ENCODE measurements around the gene MOV10L1.

MOV10L1 gene

GRCh38 chr22:50178871-50179869 is 89.4 kb downstream of the MOV10L1 start:
- no peak overlapping the region for H3K9ac ChIP-seq (ENCODE audit: low read depth, low read length)
- H3K4me1 ChIP-seq (ENCODE audit: insufficient read depth, low read length), result peaks cover 8% of the 10 kb centered on the region; the same call in 1 of the 2 replicates
- H3K9me3 ChIP-seq (ENCODE audit: control insufficient read depth, insufficient read depth, low read length), result no peaks in the 10 kb centered on the region
- H3K36me3 ChIP-seq (ENCODE audit: insufficient read depth, low read length), result no peaks in the 10 kb centered on the region

DNA sequence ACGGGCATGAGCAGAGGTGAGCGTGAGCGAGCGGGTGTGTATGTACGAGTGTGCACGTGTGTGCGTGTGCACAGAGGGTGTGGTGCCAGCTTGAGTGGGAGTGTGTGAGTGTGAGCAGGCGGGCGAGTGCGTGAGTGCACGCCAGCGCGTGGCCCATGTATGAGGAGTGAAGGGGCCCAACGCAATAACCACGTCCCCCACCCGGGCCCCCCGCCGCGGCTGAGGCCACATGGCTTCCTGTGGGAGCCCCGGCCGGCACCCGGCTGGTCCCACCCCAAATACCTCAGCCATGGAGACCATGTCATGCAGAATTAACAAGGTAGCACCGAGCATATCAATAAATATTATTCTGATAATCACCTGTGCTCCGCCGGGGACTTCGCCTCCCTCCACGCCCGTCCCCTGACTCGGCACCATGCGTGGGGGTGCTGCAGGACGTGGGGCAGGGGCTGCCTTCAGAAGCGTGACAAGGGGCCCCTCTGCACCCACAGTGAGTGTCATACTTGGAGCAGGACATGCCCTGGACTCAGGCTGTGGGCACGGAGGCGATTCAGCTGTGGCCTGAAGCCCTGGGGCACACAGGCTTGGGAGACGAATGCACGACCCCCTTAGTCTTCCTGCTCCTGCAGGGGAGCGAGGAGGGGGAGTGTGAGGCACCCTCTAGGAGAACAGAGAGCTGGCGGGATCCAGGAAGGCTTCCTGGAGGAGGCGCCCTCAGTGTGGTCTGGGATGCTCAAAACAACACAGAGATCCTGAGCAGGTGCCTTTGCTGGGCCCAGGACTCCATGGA is 90.3 kb downstream of the MOV10L1 start:
- Histone ChIP-seq H3K4me1 (ENCODE audit: insufficient read depth, low read length) (peaks cover 10% of the 10 kb centered on the region; the same call in 1 of the 2 replicates), H3K9ac (ENCODE audit: low read depth, low read length) (no peak overlapping the region), H3K36me3 (ENCODE audit: insufficient read depth, low read length) (no peaks in the 10 kb centered on the region), H3K9me3 (ENCODE audit: control insufficient read depth, insufficient read depth, low read length) (no peaks in the 10 kb centered on the region)

DNA sequence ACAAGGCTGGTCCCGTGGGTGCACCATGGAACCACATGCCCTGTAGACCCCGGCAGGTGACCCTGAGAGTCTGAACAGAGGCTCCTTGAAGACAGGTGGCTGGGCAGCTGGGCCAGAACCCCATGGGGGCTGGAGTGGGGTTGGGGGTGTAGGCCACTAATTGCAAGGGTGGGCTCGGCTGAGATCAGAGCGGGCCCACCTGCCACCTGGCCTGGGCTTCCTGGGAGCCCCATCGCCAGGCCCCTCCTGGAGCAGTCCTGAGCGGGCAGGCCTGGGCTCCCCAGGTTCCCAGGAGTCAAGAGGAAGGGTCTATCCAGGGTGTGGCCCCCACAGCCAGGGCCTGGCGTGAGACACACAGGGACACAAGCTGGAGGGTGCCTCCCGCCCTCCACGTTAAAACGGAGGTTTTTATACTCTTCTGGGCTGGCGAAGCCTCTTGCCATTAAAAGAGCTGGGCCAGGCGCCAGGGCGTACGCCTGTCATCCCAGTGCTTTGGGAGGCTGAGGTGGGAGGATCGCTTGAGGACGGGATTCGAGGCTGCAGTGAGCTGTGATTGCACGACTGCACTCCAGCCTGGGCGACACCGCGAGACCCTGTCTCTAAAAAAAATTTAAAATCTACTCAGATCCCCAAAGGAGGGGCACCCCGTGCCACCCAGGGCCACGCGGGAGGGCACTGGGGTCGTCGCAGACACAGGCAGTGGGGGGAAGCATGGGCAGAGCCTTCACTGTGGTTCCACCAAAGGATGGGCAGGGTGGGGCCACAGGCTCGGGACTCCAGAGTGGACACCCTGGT is 91.1 kb downstream of the MOV10L1 start:
- Histone ChIP-seq H3K9ac (ENCODE audit: low read depth, low read length) (no peak overlapping the region), H3K4me1 (ENCODE audit: insufficient read depth, low read length) (peaks cover 10% of the 10 kb centered on the region; the same call in 1 of the 2 replicates)

DNA sequence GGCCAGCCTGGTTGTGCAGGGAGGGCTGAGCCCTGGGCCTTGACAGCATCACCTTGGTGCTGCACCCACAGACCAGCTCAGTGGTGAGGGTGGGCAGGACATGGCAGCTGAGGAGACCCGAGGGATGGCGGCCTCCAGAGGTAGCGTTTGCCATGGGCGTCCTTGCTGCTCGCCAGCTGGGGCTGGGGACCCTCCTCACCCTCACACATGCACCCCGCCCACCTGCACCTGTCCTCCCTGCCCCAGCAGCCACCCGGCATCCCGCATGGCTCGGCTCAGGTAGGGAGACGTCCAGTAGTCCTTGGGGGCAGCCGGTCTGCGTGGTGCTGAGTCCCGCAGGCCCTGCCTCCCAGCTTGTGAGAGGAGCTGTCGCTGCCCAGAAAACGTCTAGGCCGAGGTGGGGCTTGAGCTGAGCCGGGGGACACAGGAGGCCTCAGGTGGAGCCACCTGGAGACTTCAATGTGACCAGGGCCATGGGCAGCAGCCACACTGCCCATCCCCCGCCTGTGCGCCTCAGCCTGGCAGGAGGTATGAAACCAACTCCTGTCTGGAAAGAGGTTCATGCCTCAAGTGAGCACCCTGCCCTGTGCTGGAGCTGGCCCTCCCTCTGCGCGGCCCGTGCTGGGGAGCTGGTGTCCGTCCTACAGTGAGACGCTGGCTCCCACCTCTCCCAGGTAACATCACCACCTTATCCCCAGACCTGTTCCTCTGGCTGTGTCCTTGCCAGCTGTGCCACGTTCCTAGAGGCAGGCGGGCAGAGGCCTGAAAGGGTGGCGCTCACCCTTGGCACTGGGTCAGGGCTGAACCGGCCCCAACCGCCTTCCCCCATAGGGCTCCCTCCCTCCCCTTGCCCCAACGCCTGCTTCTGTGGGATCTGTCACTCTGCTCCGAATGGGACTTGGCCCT is 92.6 kb downstream of the MOV10L1 start:
- H3K9ac ChIP-seq (ENCODE audit: low read depth, low read length), result no peak overlapping the region
- H3K36me3 ChIP-seq (ENCODE audit: insufficient read depth, low read length), result no peaks in the 10 kb centered on the region
- H3K4me1 ChIP-seq (ENCODE audit: insufficient read depth, low read length), result peaks cover 10% of the 10 kb centered on the region; the same call in 1 of the 2 replicates
- H3K9me3 ChIP-seq (ENCODE audit: control insufficient read depth, insufficient read depth, low read length), result no peaks in the 10 kb centered on the region

More for the DNA sequence above, 91.1 kb downstream of the MOV10L1 start:
- no peaks in the 10 kb centered on the region for H3K9me3 ChIP-seq (ENCODE audit: control insufficient read depth, insufficient read depth, low read length)
- H3K36me3 ChIP-seq (ENCODE audit: insufficient read depth, low read length), result no peaks in the 10 kb centered on the region

- Histone ChIP-seq H3K36me3 (ENCODE audit: insufficient read depth, low read length) (no peaks in the 10 kb centered on the region), H3K9ac (ENCODE audit: low read depth, low read length) (no peak overlapping the region), H3K4me1 (ENCODE audit: insufficient read depth, low read length) (peaks cover 10% of the 10 kb centered on the region; the same call in 1 of the 2 replicates), H3K9me3 (ENCODE audit: control insufficient read depth, insufficient read depth, low read length) (no peaks in the 10 kb centered on the region)
These were observed 93.5 kb downstream of the MOV10L1 start for GRCh38 chr22:50183141-50183971.

- Histone ChIP-seq H3K9ac (ENCODE audit: low read depth, low read length) (peak overlapping the region; percentile 77; the same call in 1 of the 2 replicates), H3K4me1 (ENCODE audit: insufficient read depth, low read length) (peaks cover 10% of the 10 kb centered on the region; the same call in 1 of the 2 replicates), H3K36me3 (ENCODE audit: insufficient read depth, low read length) (no peaks in the 10 kb centered on the region; the same call in 1 of the 2 replicates)
These were observed 94.4 kb downstream of the MOV10L1 start for GRCh38 chr22:50184004-50184901.

GRCh38 chr22:50184902-50185374 is 95.1 kb downstream of the MOV10L1 start:
- Histone ChIP-seq H3K36me3 (ENCODE audit: insufficient read depth, low read length) (no peaks in the 10 kb centered on the region; the same call in 1 of the 2 replicates), H3K4me1 (ENCODE audit: insufficient read depth, low read length) (peaks cover 12% of the 10 kb centered on the region; the same call in 1 of the 2 replicates), H3K9me3 (ENCODE audit: control insufficient read depth, insufficient read depth, low read length) (no peaks in the 10 kb centered on the region), H3K9ac (ENCODE audit: low read depth, low read length) (peak overlapping the region; percentile 77)

More at GRCh38 chr22:50184004-50184901, 94.4 kb downstream of the MOV10L1 start:
- no peaks in the 10 kb centered on the region for H3K9me3 ChIP-seq (ENCODE audit: control insufficient read depth, insufficient read depth, low read length)

GRCh38 chr22:50185375-50186087 is 95.7 kb downstream of the MOV10L1 start, which contains the start of gene TRABD:
Gene TRABD, plus strand, starts transcription at chr22:50185913. Its CDS starts 7,148 bp downstream, at chr22:50193061.
- H3K4me1 ChIP-seq (ENCODE audit: insufficient read depth, low read length), result peaks cover 13% of the 10 kb centered on the region; the same call in 1 of the 2 replicates
- H3K36me3 ChIP-seq (ENCODE audit: insufficient read depth, low read length), result no peaks in the 10 kb centered on the region; the same call in 1 of the 2 replicates
- H3K9me3 ChIP-seq (ENCODE audit: control insufficient read depth, insufficient read depth, low read length), result no peaks in the 10 kb centered on the region
- peak within 1 kb of the TSS; percentile 77 for H3K9ac ChIP-seq (ENCODE audit: low read depth, low read length)

GRCh38 chr22:50186181-50186714 is 96.4 kb downstream of the MOV10L1 start:
- Histone ChIP-seq H3K9me3 (ENCODE audit: control insufficient read depth, insufficient read depth, low read length) (no peaks in the 10 kb centered on the region), H3K4me1 (ENCODE audit: insufficient read depth, low read length) (peaks cover 13% of the 10 kb centered on the region; the same call in 1 of the 2 replicates), H3K36me3 (ENCODE audit: insufficient read depth, low read length) (no peaks in the 10 kb centered on the region; the same call in 1 of the 2 replicates), H3K9ac (ENCODE audit: low read depth, low read length) (peak overlapping the region; percentile 68)

- Histone ChIP-seq H3K4me1 (ENCODE audit: insufficient read depth, low read length) (peaks cover 13% of the 10 kb centered on the region; the same call in 1 of the 2 replicates), H3K9me3 (ENCODE audit: control insufficient read depth, insufficient read depth, low read length) (no peaks in the 10 kb centered on the region), H3K36me3 (ENCODE audit: insufficient read depth, low read length) (no peaks in the 10 kb centered on the region; the same call in 1 of the 2 replicates), H3K9ac (ENCODE audit: low read depth, low read length) (peak overlapping the region; percentile 68)
These were observed 97.1 kb downstream of the MOV10L1 start for GRCh38 chr22:50186761-50187523.

All from ES-I3 (cell line).